Stimulated activated CD8-positive, alpha-beta memory T cell treated with anti-CD3 and anti-CD28 coated beads, Interleukin-4, amount 100 ng/mL, for 24 hours (primary cell): Measurements from ENCODE around the gene CLEC9A.

Source experiments
- DNase-seq: peaks from one replicate; pipeline ENCODE4 v3.0.0-alpha.2; 2020; ENCODE audit warnings: low read depth

The CLEC9A gene

GRCh38 chr12:10110256-10110844, 79.9 kb downstream of the CLEC9A start:
- no peak for DNase-seq

DNA sequence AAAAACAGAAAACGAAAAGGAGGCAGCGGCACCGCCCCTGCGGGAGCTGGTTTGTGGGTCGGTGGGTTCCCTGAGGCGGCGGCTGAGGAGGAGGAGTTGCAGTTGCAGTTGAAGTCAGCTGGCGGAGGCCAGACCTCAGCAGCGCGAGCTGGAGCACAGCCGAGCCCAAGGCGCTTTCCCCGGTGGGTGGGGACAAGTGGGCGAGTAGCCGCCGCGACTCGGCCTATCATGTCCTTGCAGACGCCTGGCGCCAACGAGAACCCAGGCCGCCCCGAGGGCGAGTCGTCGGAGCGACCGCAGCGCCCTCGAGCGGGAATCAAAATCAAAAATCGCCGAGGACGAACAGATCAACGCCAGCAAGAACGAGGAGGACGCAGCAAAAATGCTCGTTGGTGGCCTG, 81.0 kb downstream of the CLEC9A start:
- DNase-seq: no peak

- DNase-seq: no peak
Observed at GRCh38 chr12:10113075-10113474, 82.6 kb downstream of the CLEC9A start.

DNA sequence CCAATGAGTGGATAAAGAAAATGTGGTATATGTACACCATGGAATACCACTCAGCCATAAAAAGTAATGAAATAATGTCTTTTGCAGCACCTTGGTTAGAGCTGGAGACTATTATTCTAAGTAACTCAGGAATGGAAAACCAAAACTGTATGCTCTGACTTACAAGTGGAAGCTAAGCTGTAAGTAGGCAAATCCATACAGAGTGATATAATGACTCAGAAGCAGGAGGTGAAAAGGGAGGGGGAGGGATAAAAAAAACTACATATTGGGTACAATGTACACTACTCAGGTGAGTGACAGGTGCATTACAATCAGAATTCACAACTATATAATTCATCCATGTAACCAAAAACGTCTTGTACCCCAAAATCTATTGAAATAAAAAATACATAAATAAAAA, 83.4 kb downstream of the CLEC9A start:
- no peak for DNase-seq

GRCh38 chr12:10115311-10115710, 84.8 kb downstream of the CLEC9A start:
- DNase-seq: no peak
